GM18907 (cell line): Measurements from ENCODE around the gene SLC7A11.

Source experiments
- ATAC-seq: cut with Tn5 transposase; IDR thresholded peaks from one replicate; pipeline ENCODE4 v1.9.1; 2021; ENCODE audit warnings: mild to moderate bottlenecking, moderate library complexity; ENCODE audit not compliant: unreplicated experiment

Gene SLC7A11

DNA sequence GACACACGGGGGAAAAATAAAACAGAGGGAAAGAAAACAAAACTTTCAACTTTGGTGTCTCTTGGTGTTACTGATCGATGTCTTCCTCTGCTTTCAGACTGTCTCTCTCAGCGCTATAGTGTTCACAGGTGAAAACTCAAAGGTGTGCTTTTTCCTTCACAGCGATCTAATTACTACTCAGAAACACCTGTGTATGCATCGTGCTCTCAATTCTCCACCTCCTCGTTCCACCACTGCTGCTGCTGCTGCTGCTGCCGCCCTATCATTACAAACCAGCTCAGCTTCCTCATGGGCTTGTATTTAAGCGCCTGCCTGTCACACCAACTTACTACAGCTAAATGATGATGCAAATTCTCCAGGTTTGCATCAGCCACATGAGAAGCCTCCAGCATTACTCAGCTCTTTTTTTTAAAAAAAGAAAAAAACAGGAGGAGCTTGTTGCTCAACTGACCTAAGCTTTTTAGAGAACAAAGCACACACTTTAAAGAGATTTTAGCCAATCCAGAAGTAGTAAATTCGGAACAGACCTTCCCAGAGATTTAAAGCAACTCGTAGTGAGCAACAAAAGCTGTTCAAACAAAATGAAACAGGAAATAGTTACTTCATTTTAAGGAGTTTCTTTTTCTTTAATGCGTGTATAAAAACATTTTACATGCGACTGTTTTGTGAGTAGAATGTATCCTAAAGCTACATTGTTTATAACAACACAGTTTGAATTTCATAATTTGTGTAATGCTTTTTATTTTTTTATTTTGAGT is at the start of gene SLC7A11:
Gene SLC7A11, minus strand, starts transcription at position 274 of the 758 bp plus-strand sequence. CDS start 280 bp downstream, outside the sequence.
- peak; percentile 100 for ATAC-seq

DNA sequence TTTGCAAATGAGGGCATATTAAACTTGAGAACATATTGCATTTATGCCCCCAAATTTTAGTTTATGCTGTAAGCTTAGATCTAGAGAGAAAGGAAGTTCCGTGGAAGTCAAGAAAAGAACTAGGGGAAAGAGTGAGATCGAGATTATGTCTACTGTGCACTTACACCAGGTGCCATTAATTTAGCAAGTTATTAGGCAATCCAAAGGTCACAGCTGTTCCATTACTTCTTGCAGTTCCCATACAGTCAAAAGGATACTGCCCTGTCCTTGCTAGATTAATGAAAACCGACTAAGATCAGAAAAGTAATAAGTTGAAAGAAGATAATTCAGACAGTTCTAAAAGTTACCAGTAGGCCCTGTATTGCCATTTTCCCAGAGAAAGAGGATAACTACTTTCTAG is 49.3 kb upstream of the SLC7A11 start:
- no peak for ATAC-seq

DNA sequence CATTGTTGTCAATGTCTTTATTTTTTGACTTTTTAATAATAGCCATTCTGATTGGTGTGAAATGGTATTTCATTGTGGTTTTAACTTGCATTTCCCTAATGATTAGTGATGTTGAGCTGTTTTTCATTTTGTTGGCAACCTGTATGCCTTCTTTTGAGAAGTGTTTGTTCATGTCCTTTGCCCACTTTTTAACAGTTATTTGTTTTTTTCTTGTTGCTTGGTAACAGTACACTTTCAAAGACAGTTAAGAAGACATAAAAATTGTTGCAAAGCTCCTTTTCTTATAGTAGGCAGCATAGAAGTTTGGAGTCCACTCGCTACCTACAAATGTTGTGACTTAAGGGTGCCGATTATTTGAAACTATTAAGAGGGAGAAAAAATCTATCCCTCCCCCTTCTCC is 48.7 kb upstream of the SLC7A11 start:
- ATAC-seq: no peak

DNA sequence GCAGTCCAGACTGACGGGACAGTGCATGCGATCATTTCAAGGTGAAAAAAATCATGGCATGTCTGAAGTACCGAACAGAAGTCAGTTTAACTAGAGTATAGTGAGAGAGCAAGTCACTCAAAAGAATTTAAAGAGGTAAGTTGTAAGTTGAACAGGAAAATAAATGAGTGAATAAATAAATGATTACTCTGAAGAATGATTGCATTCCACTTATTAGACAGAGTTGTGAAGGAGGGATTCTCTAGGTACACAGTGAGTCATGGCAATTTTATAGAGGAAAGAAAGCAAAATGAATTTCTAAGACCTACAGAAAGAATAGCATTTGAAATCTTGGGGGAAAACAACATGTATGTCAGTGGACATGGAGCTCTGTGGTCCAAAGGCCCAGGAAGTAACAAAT is 37.1 kb upstream of the SLC7A11 start:
- no peak for ATAC-seq

DNA sequence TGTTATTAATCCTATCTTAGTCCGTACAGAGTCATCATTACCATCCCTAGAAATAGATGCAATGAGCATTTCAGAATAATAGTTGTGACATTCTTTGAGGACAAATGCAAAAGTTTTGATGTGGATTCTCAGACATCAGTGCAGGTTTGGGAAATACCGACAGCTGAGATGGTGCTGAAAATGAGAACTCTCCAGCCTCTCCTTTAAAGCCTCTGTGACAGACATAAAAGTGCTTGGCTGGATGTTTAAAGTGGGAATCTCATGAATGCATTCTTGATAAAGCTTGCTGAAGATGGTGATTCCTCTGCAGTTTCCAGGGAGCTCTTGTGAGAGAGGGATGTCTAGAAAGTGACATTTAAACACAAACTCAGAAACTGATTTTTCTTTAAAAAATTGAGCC is 35.0 kb upstream of the SLC7A11 start:
- no peak for ATAC-seq

- no peak for ATAC-seq
Observed at GRCh38 chr4:138275963-138276621, 33.9 kb upstream of the SLC7A11 start.

DNA sequence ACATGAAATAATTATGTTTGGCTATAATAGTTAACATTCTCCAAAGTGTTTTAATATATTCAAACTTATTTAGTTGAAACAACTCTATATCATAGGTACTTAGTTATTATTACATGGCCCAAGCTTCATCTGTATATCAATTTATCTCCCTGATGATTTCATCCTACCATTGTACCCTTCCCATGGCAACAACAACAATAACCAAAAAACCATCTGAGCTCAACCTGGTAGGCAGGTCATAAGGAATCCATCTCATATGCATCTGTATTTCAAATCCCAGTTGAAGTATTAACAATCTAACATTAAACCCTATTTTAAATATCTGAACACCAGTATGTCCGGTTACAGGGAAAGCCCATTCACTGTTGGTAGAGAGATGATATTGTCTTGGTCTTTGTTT is 33.1 kb upstream of the SLC7A11 start:
- ATAC-seq: no peak

DNA sequence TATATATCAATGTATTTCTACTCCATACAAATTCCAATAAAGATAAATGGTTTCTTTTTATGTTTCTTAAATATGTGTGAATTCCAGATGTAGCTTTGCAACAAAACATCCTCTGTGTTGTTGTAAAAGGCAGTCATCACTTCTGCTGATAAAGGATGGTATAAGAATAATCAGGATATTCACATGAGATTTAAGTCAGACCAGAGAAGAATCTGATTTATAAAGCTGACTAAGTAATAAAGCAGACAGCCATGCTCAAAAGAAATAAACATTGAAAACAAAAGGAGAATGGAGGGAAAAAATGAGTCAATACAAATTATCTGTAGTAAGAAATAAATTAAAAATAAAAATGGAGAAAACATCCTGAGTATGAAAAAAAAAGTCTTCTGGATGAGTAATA is 27.0 kb upstream of the SLC7A11 start:
- ATAC-seq: no peak

DNA sequence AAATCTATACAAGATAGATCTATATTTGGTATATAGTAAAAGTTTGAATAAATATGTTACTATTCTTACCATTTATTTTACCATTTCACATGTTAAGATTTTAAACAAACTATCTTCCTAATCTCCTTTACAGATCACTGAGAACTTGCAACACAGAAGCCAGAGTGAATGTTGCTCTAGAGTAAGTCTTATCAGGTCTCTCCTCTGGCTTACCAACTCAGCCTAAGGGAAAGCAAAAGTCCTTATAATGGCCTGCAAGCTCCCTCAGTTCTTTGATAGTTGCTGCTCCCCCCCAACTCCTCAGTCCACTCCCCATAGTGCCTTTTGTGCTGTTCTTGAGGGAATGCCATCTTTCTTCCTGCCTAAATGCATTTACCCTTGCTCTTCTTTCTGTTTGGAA is 25.7 kb upstream of the SLC7A11 start:
- no peak for ATAC-seq

GRCh38 chr4:138266948-138267347 is 24.8 kb upstream of the SLC7A11 start:
- no peak for ATAC-seq

DNA sequence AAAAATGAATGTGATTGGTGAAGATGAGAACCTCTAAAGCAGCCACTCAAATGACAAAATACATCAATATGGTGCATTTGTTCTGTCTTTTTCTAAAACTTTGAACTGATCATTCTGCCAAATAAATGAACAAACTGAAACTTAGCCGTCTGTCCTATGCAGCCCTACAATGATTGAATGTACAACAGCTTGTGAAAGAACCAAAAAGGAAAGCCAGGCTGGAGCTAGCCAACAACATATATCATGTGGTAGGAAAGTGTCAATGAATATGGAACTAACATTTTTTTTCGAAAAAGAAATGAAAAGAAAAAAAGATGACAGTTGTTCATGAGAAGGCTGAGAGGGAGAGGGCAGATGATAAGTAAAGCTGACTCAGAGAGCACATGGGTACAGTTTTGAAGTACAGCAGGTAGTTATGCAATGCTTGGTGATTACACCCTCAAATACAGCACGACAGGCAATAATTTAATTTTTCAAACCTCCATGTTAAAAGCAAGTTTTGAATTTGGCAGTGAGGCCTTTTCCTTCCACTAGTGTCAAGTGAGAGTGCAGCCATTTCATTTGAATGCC is 21.2 kb upstream of the SLC7A11 start:
- ATAC-seq: no peak

GRCh38 chr4:138262469-138262868 is 20.3 kb upstream of the SLC7A11 start:
- no peak for ATAC-seq

- ATAC-seq: no peak
Observed at GRCh38 chr4:138262030-138262429, 19.9 kb upstream of the SLC7A11 start.

DNA sequence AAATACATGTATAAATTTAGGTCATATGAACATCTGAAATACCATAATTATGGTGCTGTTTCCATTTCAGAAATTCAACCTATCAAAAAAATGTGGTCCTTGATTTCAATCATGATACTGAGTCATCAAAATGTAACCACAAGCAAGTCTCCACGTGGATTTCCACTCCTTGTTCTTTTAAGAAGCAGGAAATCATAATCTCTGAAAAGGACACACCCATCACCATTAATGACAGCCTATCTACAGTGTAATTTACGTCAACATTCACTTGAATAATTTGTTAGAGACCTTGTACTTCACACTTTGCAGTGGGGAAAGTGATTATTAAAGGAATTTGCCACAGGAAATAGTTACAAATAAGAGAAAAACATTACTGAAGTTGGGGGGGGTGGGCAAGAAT is 17.7 kb upstream of the SLC7A11 start:
- ATAC-seq: no peak

- ATAC-seq: no peak
Observed at GRCh38 chr4:138259271-138259670, 17.1 kb upstream of the SLC7A11 start.

- ATAC-seq: no peak
Observed at GRCh38 chr4:138256608-138257007, 14.5 kb upstream of the SLC7A11 start.

DNA sequence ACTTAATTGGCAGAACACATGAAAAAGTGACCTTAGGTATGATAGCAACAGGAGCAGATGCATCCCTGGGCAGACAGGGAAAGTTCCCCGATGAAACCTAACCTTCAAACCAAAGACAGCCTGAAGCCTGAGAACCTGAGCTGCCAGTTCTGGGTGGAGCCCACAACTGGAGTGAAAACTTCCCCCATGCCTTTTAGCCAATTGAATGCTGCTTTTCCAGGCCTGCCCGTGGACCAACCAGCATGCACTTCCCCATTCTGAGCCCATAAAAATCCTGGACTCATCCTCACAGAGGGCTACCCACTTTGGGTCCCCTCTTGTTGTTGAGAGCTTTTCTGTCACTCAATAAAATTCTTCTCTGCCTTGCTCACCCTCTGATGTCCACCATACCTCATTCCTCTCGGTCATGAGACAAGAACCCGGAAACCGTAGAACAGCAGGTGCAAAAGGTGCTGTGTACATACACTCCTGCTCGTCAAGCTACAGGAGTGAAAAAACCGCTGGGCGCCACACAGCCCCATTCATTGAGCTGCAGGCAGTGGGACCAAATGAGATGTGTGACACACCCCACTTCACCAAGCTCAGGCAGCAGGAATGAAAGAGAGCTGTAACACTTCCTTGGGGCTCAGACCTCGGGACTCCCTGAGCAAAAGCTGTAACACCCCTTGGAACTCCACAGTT is 13.9 kb upstream of the SLC7A11 start:
- ATAC-seq: no peak

DNA sequence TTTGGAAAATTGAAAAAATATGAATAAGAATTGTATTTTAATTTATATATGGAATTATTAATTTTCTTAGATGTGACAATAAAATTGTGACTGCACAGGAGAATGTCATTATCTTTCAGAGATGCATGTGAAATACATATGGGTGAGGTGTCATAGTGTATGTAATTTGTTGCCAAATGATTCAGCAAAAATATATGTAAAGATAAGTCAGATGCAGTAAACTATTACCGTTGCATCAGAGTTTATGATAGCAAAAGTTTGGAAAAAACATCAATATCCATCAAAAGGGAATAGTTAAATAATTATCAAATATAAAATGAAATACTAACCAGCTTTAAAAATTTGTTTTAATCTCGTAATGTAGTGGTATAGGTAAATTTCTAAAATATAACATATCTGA is 10.4 kb upstream of the SLC7A11 start:
- ATAC-seq: no peak

DNA sequence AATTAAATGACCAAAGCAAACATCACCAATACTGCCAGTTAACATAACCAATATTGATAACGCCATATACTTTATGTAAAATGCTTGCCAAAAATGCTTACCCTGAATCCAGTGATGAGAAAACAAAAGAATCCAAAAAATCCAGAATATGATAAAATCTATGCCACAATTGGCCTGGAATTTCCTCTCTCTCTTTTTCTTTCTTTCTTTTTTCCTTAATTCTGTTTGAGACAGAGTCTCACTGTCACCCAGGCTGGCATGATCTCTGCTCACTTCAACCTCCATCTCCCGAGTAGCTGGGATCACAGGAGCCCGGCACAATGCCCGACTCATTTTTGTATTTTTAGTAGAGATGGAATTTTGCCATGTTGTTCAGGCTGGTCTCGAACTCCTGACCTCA is 9.8 kb upstream of the SLC7A11 start:
- ATAC-seq: no peak

DNA sequence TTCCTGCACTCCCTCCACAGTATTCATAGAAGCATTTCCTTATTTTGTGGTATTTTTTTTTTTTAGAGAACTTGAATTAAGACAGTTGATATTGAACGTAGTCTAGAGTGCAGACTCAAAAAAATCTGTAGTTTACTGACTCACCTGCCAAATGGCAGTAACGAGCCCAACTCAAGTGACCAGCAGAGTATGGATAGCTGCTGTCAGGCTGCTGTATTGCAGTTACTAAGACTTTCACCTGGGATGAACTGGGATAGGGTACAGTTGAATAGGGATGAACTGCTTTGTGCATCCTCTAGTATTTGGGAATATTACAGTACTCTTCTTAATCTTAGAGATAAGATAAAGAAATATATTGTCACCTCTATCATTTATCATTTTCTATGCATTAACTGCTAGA is 7.0 kb upstream of the SLC7A11 start:
- ATAC-seq: no peak

DNA sequence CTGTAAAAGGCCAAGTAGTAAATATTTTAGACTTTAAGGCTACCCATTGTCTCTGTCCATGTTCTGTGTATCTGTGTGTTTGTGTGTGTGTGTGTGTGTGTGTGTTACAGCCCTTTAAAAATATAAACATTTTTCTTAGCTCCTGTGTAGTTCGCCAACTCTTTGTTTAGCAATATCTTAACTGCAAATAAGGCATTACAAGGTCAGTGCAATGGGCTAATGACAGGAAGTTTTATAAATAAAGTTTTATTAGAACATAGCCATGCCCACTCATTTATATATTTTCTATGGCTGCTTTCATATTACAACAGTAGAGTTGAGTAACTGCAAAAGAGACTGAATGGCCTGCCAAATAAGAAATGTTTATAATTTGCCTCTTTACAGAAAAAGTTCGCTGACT is 5.9 kb upstream of the SLC7A11 start:
- no peak for ATAC-seq

- no peak for ATAC-seq
Observed at GRCh38 chr4:138247643-138248042, 5.5 kb upstream of the SLC7A11 start.
